Measurements from ENCODE around the gene NRL. TPM values are rescaled to one million over a fixed set of nuclear protein-coding genes. Genes with fewer than 3 reads are reported as not detected.

Gene NRL
- polyA plus RNA-seq, 1 donor (not counting 4 experiments of a cell fraction or from before 2014, with no cell fraction given), result 0.29 TPM

GRCh38 chr14:24083462-24083861 is 31.3 kb downstream of the NRL start:
- Histone ChIP-seq H3K27ac (ENCODE audit: control insufficient read depth, insufficient read depth, low read length) (no peak overlapping the region), H3K9me3 (ENCODE audit: control insufficient read depth, low read depth, low read length) (no peaks in the 10 kb centered on the region), H4K20me1 (ENCODE audit: control insufficient read depth, extremely low read depth, insufficient read depth, low read length) (no peaks in the 10 kb centered on the region), H3K27me3 (ENCODE audit: control insufficient read depth, extremely low read depth, insufficient read depth, low read length) (peaks cover 14% of the 10 kb centered on the region), H3K4me1 (ENCODE audit: control insufficient read depth, extremely low read depth, insufficient read depth, low read length) (peaks cover 5% of the 10 kb centered on the region), H3K4me2 (ENCODE audit: control insufficient read depth, extremely low read depth, insufficient read depth, low read depth, low read length) (no peak overlapping the region), H3K36me3 (ENCODE audit: control insufficient read depth in 2 of 2, extremely low read depth in 1 of 2, insufficient read depth in 2 of 2, low read length in 2 of 2) (no peaks in the 10 kb centered on the region), H2AFZ (ENCODE audit: control insufficient read depth, low read length) (no peak overlapping the region), H3K4me3 (ENCODE audit: control insufficient read depth in 2 of 3, extremely low read depth in 1 of 3, insufficient read depth in 2 of 3, low read depth in 1 of 3, low read length in 3 of 3) (no peak overlapping the region), H3K9ac (ENCODE audit: control insufficient read depth, extremely low read depth, insufficient read depth, low read length) (no peak overlapping the region), H3K9me1 (ENCODE audit: control insufficient read depth, extremely low read depth, insufficient read depth, low read length) (no peaks in the 10 kb centered on the region), H3K79me2 (ENCODE audit: control insufficient read depth, insufficient read depth, low read length) (no peaks in the 10 kb centered on the region)
- DNase-seq (ENCODE audit: low read depth, low spot score) (no peak), FAIRE-seq (no peak)
- TF ChIP-seq CTCF (optimal IDR thresholded peaks at IDR 0.05 in 1 of 3, IDR thresholded peaks at IDR 0.05 in 1 of 3, conservative IDR thresholded peaks at IDR 0.05 in 1 of 3; ENCODE audit: extremely low read depth in 1 of 3, insufficient read depth in 2 of 3, low read length in 3 of 3), result no peak
- dilution Hi-C loops (cut with MboI; ENCODE audit: extremely low pct_ligation_motif_present, low sequenced_read_pairs), result no loop called here

GRCh38 chr14:24082411-24083080 is 32.2 kb downstream of the NRL start:
- no peak overlapping the region for H3K4me3 ChIP-seq (ENCODE audit: control insufficient read depth in 2 of 3, extremely low read depth in 1 of 3, insufficient read depth in 2 of 3, low read depth in 1 of 3, low read length in 3 of 3)
- DNase-seq (ENCODE audit: low read depth, low spot score), result no peak
- no peaks in the 10 kb centered on the region for H3K9me1 ChIP-seq (ENCODE audit: control insufficient read depth, extremely low read depth, insufficient read depth, low read length)
- no peak overlapping the region for H3K4me2 ChIP-seq (ENCODE audit: control insufficient read depth, extremely low read depth, insufficient read depth, low read depth, low read length)
- dilution Hi-C loops (cut with MboI; ENCODE audit: extremely low pct_ligation_motif_present, low sequenced_read_pairs), result no loop called here
- H2AFZ ChIP-seq (ENCODE audit: control insufficient read depth, low read length), result no peak overlapping the region
- no peaks in the 10 kb centered on the region for H3K79me2 ChIP-seq (ENCODE audit: control insufficient read depth, insufficient read depth, low read length)
- H3K9me3 ChIP-seq (ENCODE audit: control insufficient read depth, low read depth, low read length), result no peaks in the 10 kb centered on the region
- H3K27ac ChIP-seq (ENCODE audit: control insufficient read depth, insufficient read depth, low read length), result no peak overlapping the region
- H3K36me3 ChIP-seq (ENCODE audit: control insufficient read depth in 2 of 2, extremely low read depth in 1 of 2, insufficient read depth in 2 of 2, low read length in 2 of 2), result no peaks in the 10 kb centered on the region
- peaks cover 5% of the 10 kb centered on the region for H3K4me1 ChIP-seq (ENCODE audit: control insufficient read depth, extremely low read depth, insufficient read depth, low read length)
- H3K27me3 ChIP-seq (ENCODE audit: control insufficient read depth, extremely low read depth, insufficient read depth, low read length), result peaks cover 14% of the 10 kb centered on the region
- no peaks in the 10 kb centered on the region for H4K20me1 ChIP-seq (ENCODE audit: control insufficient read depth, extremely low read depth, insufficient read depth, low read length)
- H3K9ac ChIP-seq (ENCODE audit: control insufficient read depth, extremely low read depth, insufficient read depth, low read length), result no peak overlapping the region
- TF ChIP-seq EZH2 (IDR thresholded peaks at IDR 0.05; ENCODE audit: low read length) (no peak), CTCF (optimal IDR thresholded peaks at IDR 0.05 in 1 of 3, IDR thresholded peaks at IDR 0.05 in 1 of 3, conservative IDR thresholded peaks at IDR 0.05 in 1 of 3; ENCODE audit: extremely low read depth in 1 of 3, insufficient read depth in 2 of 3, low read length in 3 of 3) (no peak)
- FAIRE-seq, result no peak

Data from keratinocyte (primary cell).